Stimulated activated CD8-positive, alpha-beta memory T cell treated with anti-CD3 and anti-CD28 coated beads, Interleukin-4, amount 100 ng/mL, for 48 hours (primary cell): ENCODE data around the gene PRDM11.

Experiments used
- DNase-seq: peaks from one replicate; pipeline ENCODE4 v3.0.0-alpha.2; 2020

The PRDM11 gene

GRCh38 chr11:45142241-45143055, 4.0 kb upstream of the PRDM11 start:
- no peak for DNase-seq

GRCh38 chr11:45143494-45143893, 2.9 kb upstream of the PRDM11 start:
- DNase-seq = no peak

DNA sequence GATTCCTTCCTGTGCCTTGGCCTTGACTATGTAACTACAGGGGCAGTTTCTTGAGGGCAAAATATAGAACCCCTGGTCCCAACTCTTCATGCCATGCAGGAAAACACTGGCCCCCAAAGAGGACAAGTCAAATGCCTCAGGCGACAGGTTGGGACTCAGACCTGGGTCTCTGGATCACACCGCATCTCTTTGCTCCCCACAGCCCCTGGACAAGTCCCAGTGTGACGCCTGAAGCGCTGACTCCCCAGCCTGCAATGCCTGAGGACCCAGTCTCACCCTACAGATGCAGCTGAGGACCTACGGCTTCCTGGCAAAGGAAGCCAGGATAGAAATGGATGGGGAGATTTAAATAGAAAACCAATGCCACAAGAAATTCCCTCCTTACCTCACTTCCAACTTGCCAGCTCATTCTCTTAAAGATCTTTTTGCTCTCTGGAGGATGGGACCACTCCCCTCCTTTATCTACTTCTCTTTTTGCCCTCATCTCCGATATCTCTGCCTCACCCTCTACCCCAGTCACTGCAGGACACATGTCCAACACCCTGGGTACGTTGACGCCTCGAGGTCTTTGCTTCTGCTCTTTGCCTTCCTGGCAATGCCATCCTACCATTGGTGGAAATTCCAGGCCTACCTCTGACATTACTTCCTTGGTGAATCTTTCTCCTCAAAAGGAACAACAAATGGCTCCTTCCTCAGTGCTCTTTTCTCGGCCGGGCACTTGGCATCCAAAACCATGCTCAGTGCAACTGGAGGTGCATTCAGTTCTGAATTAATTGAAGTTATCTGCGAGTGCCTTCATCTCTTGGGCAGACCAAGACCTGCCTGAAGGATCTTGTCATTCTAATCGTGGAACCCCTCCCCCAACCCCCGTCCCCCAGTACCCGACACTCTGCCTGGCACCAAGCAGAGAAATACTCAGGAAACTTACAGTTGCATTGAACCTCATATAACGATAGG, 2.0 kb upstream of the PRDM11 start:
- no peak for DNase-seq

DNA sequence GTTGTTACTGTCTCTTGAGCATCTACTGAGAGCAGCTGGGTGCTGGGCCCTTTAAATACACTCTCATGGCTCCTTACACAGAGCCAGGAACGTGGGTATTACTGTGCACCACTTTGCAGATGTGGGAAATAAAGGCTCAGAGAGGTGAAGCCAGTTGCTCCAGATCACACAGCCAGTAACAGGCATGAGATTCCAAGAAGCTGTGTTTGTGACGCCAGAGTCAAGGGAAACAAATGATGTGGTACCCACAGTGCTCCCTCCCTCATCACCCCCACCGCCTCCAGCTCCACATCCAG, 1.4 kb upstream of the PRDM11 start:
- no peak for DNase-seq

DNA sequence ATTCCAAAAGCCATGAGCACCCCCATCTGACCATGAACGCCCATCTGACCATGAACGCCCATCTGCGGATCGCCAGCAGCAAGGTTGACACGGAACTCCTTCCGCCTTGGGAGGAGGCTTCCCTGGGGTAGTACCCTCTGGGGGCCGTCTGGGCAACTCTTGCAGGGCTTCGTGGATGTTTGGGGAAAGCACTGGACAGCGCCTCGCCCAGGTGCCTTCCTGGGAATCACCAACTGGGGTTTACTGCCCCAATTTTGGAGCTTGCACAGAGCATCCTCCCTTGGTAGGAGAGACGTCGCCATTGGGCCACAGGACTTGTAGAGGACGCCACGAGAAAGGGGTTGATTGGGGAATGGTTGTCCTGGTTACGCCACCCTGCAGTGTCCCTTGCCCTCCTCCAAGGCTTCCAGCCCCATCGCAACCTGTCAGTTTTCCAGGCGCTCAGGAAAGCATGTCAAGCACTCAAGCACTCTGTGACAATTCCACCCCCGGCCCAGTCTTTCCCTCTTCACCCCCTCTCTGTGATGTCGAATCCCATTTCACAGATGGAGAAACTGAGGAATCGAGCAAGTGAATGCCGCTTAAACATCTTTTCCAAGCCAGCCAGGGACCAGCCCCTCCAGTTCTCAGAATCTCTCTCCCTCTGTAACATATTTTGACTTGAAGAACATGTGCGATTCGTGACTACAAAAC, 914 bp upstream of the PRDM11 start:
- DNase-seq = no peak

GRCh38 chr11:45147017-45147728, 734 bp downstream of the PRDM11 start:
- DNase-seq = peak; percentile 93

DNA sequence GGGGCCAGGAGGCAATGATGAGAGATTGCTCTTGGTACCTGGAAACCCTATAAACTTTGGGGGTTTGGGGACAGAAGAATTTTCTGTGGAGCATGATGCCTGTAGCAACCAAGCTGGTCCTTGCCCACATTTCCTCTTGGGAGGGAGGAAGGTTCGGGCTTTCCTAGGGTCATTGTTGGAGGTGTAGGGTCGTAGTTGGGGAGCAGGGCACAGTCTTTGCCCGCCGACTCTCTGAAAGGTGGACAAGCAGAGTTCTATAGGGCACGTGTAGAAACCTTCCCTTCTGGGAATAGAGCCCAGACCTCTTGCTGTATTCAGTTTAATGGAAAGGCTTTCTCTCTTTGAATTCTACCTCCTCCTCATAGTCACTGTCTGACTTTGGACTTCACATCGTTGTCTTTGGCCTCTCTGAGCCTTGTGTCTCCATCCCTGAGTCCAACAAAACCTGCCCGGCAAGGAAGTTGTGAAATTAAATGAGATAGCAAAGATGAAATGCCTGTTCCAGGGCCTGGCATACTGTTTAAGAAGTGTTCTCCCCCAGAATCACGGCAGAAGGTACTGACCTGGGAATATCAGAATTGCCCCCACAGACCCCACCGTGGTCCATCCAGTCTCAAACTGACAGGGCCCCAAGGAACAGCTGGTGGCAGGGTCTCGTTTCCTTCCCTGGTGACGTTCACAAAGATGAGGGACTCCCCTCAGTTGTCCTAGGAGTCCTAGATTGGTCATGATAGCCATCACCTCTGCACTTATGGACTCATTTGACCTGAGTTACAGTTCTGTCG, 1.6 kb downstream of the PRDM11 start:
- no peak for DNase-seq

DNA sequence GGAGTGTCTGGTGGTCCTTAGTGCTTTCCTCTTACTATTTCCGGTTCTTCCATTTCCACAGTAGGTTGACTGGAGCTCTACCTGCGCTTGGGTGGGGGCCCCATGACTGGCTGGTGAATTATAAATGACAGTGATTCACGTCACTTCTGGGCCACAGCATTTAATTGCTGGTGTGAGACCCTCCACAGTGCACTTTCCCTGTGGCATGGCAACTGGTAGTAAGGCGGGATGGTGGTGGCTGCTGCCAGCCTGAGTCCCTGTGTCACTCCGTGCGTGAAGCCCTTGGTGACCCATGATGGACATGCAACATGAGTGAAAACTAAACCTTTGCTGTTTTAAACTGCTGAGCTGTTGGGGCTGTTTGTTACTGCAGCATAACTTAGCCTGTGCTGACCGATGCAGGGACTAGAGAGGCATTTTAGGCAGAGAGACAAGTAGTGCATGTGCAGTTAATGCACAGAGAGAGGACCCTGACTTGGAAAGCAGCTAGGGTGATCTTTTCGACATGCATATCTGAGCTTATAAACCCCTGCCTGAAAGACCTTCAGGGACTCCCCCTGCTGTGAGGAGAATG, 3.1 kb downstream of the PRDM11 start:
- no peak for DNase-seq

GRCh38 chr11:45150301-45150700, 3.9 kb downstream of the PRDM11 start:
- DNase-seq = no peak

- DNase-seq = no peak
Measured at GRCh38 chr11:45150943-45151342, 4.5 kb downstream of the PRDM11 start.

DNA sequence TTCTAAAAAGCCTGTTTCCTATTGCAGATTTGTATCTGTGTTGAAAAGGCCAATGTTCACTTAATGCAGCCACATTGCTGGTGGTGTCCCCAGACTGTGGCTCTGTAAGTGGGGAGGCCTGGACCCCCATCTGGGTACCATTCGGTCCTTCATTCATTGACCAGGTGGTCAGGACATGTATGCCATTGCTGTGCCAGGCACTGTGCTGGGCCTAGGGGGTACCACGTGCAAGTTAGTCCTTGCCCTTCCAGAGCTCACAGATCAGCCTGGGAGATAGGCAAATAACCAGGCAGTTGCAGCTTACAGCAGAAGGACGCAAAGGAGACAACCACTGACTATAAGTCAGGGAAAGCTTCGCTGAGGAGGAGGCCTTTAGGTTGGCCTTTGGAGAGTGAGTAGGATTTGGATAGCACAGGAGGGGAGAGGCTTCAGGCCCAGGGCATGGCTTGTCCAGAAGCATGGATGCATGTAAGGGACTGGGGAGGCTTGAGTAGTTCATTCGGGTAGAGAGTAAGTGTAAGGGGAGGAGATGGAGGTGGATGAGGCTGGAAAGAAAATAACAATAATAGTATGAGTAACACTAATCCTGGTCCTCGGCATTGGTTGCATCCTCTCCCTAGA, 5.0 kb downstream of the PRDM11 start:
- no peak for DNase-seq

DNA sequence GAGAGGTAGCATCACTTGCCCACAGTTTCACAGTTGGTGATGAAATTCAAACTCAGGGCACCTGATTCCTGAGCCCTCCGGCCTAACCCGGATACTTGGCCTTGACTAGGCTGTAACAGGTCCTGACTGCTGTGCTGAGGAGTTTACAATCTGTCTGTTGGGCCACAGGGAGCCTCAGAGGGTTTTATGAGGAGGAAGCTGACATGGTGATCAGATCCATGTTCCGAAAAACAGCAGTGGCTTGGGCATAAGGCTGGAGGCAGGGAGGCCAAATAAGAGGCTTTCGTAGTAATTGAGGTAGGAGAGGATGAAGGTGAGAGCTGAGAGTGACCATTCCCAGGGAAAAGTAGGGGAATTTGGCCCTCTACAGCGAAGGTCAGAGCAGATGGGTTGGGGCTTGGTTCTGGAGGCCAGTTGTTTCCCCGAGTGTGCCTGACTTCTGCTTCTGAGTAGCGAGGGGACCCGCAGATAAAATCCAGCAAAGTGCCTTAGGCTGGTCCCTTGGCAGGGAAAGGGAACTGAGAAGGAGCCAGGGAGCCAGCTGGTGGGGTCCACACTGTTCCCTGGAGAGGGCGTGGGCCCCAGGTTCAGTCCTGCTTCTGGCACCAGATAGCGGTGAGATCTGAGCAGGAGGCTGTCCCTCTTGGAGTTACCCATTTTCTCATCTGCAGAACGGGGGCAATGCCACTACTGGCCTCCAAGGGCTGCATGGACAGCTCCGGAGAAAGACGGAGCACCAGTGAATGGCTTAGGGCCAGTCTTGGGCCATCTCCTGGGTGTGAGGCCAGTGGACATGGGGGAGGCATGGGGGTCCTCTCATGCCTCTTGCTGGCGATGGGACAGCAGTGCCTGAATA, 6.5 kb downstream of the PRDM11 start:
- no peak for DNase-seq

DNA sequence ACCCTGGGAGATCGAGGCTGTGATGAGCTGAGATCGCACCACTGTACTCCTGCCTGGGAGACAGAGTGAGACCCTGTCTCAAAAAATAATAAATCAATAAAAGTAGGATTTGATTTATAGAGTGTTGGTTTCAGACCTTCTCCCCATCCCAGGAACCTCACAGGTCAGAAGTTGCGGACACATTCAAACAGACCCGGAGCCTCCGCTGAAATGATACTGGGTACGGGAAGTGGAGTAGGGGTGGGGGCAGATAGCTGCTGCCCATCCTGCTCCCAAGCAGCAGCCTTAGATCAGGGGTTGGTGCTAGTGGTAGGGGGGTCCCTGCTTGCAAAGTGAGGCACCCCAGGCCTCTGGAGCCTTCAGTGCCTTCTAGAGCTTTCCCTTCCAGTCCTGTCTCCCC, 7.8 kb downstream of the PRDM11 start:
- no peak for DNase-seq

GRCh38 chr11:45155058-45155551, 8.7 kb downstream of the PRDM11 start:
- no peak for DNase-seq

GRCh38 chr11:45155627-45156180, 9.3 kb downstream of the PRDM11 start:
- no peak for DNase-seq

DNA sequence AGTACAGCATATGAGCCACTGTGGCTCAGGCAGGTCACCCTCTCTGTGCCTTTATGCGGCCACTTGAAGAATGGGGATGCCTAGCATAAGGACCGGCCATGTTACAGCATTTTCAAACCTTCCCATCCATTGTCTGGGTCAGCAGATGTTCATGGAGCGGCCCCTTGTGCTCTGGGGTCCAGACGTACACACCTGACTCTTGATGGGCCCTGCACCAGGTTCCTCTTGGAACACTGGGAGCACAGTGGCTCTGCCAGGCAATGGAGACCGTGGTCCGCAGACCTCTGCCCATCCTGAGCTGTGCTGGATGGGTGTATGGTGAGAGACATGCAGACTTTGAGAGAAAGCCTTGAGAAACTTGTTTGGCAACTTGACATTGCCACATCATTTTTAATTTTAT, 9.8 kb downstream of the PRDM11 start:
- DNase-seq = no peak

GRCh38 chr11:45156741-45157140, 10.3 kb downstream of the PRDM11 start:
- no peak for DNase-seq

DNA sequence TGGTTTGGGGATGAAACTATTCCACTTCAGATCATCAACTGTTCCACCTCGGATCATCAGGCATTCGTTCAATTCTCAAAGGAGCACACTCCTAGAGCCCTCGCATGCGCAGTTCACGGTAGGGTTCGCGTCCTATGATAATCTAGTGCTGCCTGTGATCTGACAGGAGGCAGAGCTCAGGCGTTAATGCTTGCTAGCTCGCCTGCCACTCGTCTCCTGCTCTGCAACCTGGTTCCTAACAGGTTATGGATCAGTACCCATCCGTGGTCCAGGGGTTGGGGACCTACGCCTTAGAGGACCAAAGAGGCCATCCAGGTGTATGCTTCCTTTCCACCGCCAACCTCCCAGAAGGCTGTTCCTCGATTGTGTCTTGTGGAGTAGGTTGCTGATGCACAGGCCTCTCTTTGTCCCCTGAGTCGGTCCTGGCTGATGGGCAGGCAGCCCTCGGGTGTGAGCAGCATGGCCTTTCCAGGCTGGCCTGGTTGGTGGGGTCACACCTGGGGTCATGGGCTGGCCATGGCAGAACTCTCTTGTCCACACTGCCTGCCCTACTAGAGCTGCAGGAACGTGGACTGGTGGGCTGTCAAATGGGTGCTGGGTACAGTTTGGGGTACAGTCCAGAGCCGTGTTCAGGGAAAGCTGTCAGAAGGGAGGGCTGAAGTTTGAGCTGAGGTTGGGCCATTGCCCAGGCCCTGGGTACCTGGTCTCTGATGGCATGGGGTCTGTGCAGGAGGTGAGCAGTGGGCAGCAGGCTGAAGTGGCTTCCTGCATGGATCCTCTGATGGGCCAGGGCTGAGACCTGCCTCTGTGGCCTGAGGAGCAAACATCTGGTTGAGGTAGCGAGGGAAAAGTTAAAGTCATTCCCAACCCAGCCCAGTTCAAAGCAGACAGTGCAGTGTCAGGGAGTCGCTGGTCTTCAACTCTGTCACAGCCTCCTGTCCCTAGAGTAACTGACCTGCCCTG, 11.1 kb downstream of the PRDM11 start:
- DNase-seq = no peak
